GM19452 (cell line): ENCODE measurements around the gene HS6ST2.

Experiments
- ATAC-seq: cut with Tn5 transposase; IDR thresholded peaks from one replicate; pipeline ENCODE4 v1.9.1; 2021; ENCODE audit not compliant: unreplicated experiment

Gene HS6ST2

GRCh38 chrX:132853040-132853439, 105.4 kb downstream of the HS6ST2 start:
- no peak for ATAC-seq

- no peak for ATAC-seq
Observed at GRCh38 chrX:132848296-132848970, 110.0 kb downstream of the HS6ST2 start.

GRCh38 chrX:132843363-132843762, 115.1 kb downstream of the HS6ST2 start:
- ATAC-seq, result no peak

GRCh38 chrX:132842460-132843238, 115.8 kb downstream of the HS6ST2 start:
- no peak for ATAC-seq

- no peak for ATAC-seq
Observed at GRCh38 chrX:132837967-132838366, 120.5 kb downstream of the HS6ST2 start.

GRCh38 chrX:132837126-132837525, 121.3 kb downstream of the HS6ST2 start:
- no peak for ATAC-seq

- no peak for ATAC-seq
Observed at GRCh38 chrX:132836471-132836870, 122.0 kb downstream of the HS6ST2 start.

GRCh38 chrX:132834741-132835140, 123.7 kb downstream of the HS6ST2 start:
- ATAC-seq, result no peak

GRCh38 chrX:132834109-132834508, 124.3 kb downstream of the HS6ST2 start:
- ATAC-seq, result no peak

GRCh38 chrX:132833373-132833772, 125.1 kb downstream of the HS6ST2 start:
- no peak for ATAC-seq

GRCh38 chrX:132831336-132831973, 127.0 kb downstream of the HS6ST2 start:
- no peak for ATAC-seq

GRCh38 chrX:132822634-132823012, 135.8 kb downstream of the HS6ST2 start:
- ATAC-seq, result no peak

GRCh38 chrX:132821974-132822633, 136.3 kb downstream of the HS6ST2 start:
- ATAC-seq, result no peak

GRCh38 chrX:132820675-132821074, 137.8 kb downstream of the HS6ST2 start:
- no peak for ATAC-seq

GRCh38 chrX:132819711-132820264, 138.6 kb downstream of the HS6ST2 start:
- no peak for ATAC-seq

GRCh38 chrX:132818638-132819037, 139.8 kb downstream of the HS6ST2 start:
- ATAC-seq, result no peak

GRCh38 chrX:132815643-132816042, 142.8 kb downstream of the HS6ST2 start:
- no peak for ATAC-seq

GRCh38 chrX:132810964-132811712, 147.3 kb downstream of the HS6ST2 start:
- no peak for ATAC-seq

- ATAC-seq, result no peak
Observed at GRCh38 chrX:132810488-132810887, 147.9 kb downstream of the HS6ST2 start.

- ATAC-seq, result no peak
Observed at GRCh38 chrX:132809581-132809980, 148.8 kb downstream of the HS6ST2 start.
